Left forelimb (tissue), 1 donor: ENCODE data around the gene IGF2R.
"Not testable (repeated sequence)": the region's sequence is repeated elsewhere in the genome, so short reads cannot be mapped to it uniquely, and the experiment has no call there.

Source experiments
- DNase-seq: peaks from one replicate; pipeline ENCODE4 v3.0.0-alpha.2; 2018; ENCODE audit warnings: low spot score

IGF2R gene

GRCh38 chr6:159968295-159969203, at the start of gene IGF2R:
TSS of gene IGF2R (plus strand) at chr6:159969082. CDS start at chr6:159969247, 165 bp downstream.
- peak; percentile 93 for DNase-seq

GRCh38 chr6:159919800-159920199, 49.1 kb upstream of the IGF2R start:
- no peak for DNase-seq

GRCh38 chr6:159924150-159924549, 44.7 kb upstream of the IGF2R start:
- not testable (repeated sequence) for DNase-seq

- no peak for DNase-seq
Observed at GRCh38 chr6:159926542-159927203, 42.2 kb upstream of the IGF2R start.

GRCh38 chr6:159929819-159930218, 39.1 kb upstream of the IGF2R start:
- no peak for DNase-seq

GRCh38 chr6:159931112-159931511, 37.8 kb upstream of the IGF2R start:
- DNase-seq = no peak

- DNase-seq = no peak
Observed at GRCh38 chr6:159931846-159932245, 37.0 kb upstream of the IGF2R start.

GRCh38 chr6:159933077-159933476, 35.8 kb upstream of the IGF2R start:
- DNase-seq = no peak

- DNase-seq = no peak
Observed at GRCh38 chr6:159934181-159934580, 34.7 kb upstream of the IGF2R start.

- no peak for DNase-seq
Observed at GRCh38 chr6:159935065-159935464, 33.8 kb upstream of the IGF2R start.

GRCh38 chr6:159935633-159936032, 33.2 kb upstream of the IGF2R start:
- DNase-seq = no peak

- DNase-seq = no peak
Observed at GRCh38 chr6:159939591-159940016, 29.3 kb upstream of the IGF2R start.

- no peak for DNase-seq
Observed at GRCh38 chr6:159941286-159942113, 27.4 kb upstream of the IGF2R start.

- DNase-seq = no peak
Observed at GRCh38 chr6:159943101-159943632, 25.7 kb upstream of the IGF2R start.

GRCh38 chr6:159943968-159944598, 24.8 kb upstream of the IGF2R start:
- DNase-seq = no peak

GRCh38 chr6:159945801-159946392, 23.0 kb upstream of the IGF2R start:
- no peak for DNase-seq

- DNase-seq = no peak
Observed at GRCh38 chr6:159946912-159947311, 22.0 kb upstream of the IGF2R start.

GRCh38 chr6:159948199-159948598, 20.7 kb upstream of the IGF2R start:
- no peak for DNase-seq

- DNase-seq = no peak
Observed at GRCh38 chr6:159951772-159952171, 17.1 kb upstream of the IGF2R start.

GRCh38 chr6:159952289-159953005, 16.4 kb upstream of the IGF2R start:
- DNase-seq = no peak
